ENCODE results near the gene MAST4.
"Not testable (repeated sequence)": the region's sequence is repeated elsewhere in the genome, so short reads cannot be mapped to it uniquely, and the experiment has no call there.

Gene MAST4

GRCh38 chr5:66742083-66742895 is 146.1 kb downstream of the MAST4 start:
- no peak for DNase-seq (ENCODE audit: low read depth in 4 of 4, low spot score in 1 of 4)

GRCh38 chr5:66742896-66743247 is 146.7 kb downstream of the MAST4 start:
- no peak for DNase-seq (ENCODE audit: low read depth in 4 of 4, low spot score in 1 of 4)

GRCh38 chr5:66743344-66743743 is 147.2 kb downstream of the MAST4 start:
- no peak for DNase-seq (ENCODE audit: low read depth in 4 of 4, low spot score in 1 of 4)

GRCh38 chr5:66744040-66744439 is 147.8 kb downstream of the MAST4 start:
- no peak for DNase-seq (ENCODE audit: low read depth in 4 of 4, low spot score in 1 of 4)

GRCh38 chr5:66745297-66745696 is 149.1 kb downstream of the MAST4 start:
- DNase-seq (ENCODE audit: low read depth in 4 of 4, low spot score in 1 of 4): no peak

GRCh38 chr5:66747607-66748006 is 151.4 kb downstream of the MAST4 start:
- no peak for DNase-seq (ENCODE audit: low read depth in 4 of 4, low spot score in 1 of 4)

- not testable (repeated sequence) for DNase-seq (ENCODE audit: low read depth in 4 of 4, low spot score in 1 of 4)
Measured at GRCh38 chr5:66752668-66753067, 156.5 kb downstream of the MAST4 start.

GRCh38 chr5:66757219-66757833 is 161.1 kb downstream of the MAST4 start:
- DNase-seq (ENCODE audit: low read depth in 4 of 4, low spot score in 1 of 4): peak in 1 of 4 experiments; percentile 12

GRCh38 chr5:66757834-66758371 is 161.7 kb downstream of the MAST4 start:
- no peak for DNase-seq (ENCODE audit: low read depth in 4 of 4, low spot score in 1 of 4)

- DNase-seq (ENCODE audit: low read depth in 4 of 4, low spot score in 1 of 4): no peak
Measured at GRCh38 chr5:66769030-66769733, 173.0 kb downstream of the MAST4 start.

- DNase-seq (ENCODE audit: low read depth in 4 of 4, low spot score in 1 of 4): no peak
Measured at GRCh38 chr5:66769839-66770617, 173.8 kb downstream of the MAST4 start.

GRCh38 chr5:66777868-66778267 is 181.7 kb downstream of the MAST4 start:
- no peak for DNase-seq (ENCODE audit: low read depth in 4 of 4, low spot score in 1 of 4)

- DNase-seq (ENCODE audit: low read depth in 4 of 4, low spot score in 1 of 4): no peak
Measured at GRCh38 chr5:66779528-66779927, 183.3 kb downstream of the MAST4 start.

- DNase-seq (ENCODE audit: low read depth in 4 of 4, low spot score in 1 of 4): no peak
Measured at GRCh38 chr5:66788556-66788955, 192.4 kb downstream of the MAST4 start.

GRCh38 chr5:66789434-66789833 is 193.2 kb downstream of the MAST4 start:
- no peak for DNase-seq (ENCODE audit: low read depth in 4 of 4, low spot score in 1 of 4)

- DNase-seq (ENCODE audit: low read depth in 4 of 4, low spot score in 1 of 4): no peak
Measured at GRCh38 chr5:66793049-66793448, 196.9 kb downstream of the MAST4 start.

- DNase-seq (ENCODE audit: low read depth in 4 of 4, low spot score in 1 of 4): no peak
Measured at GRCh38 chr5:66795682-66796081, 199.5 kb downstream of the MAST4 start.

- no peak for DNase-seq (ENCODE audit: low read depth in 4 of 4, low spot score in 1 of 4)
Measured at GRCh38 chr5:66796305-66797292, 200.4 kb downstream of the MAST4 start.

GRCh38 chr5:66802941-66803340 is 206.7 kb downstream of the MAST4 start:
- DNase-seq (ENCODE audit: low read depth in 4 of 4, low spot score in 1 of 4): no peak

Data from stimulated activated CD4-positive, alpha-beta T cell treated with anti-CD3 and anti-CD28 coated beads, Interleukin-1b, Interleukin-23, amount 100 ng/mL, for 24 hours (primary cell).